Astrocyte (in vitro differentiated cells and primary cell): Measurements from ENCODE around the gene PPP2R5C. TPM values are rescaled to one million over a fixed set of nuclear protein-coding genes. Genes with fewer than 3 reads are reported as not detected.

Source experiments
- DNase-seq: peaks from one replicate; pipeline ENCODE4 v3.0.0-alpha.2; 2010; ENCODE audit warnings: low read depth
- FAIRE-seq: peaks from 2 replicates; lab custom pipeline; 2011; peaks lifted over from hg19 to GRCh38; lab: Jason Lieb, UNC
- H2AFZ ChIP-seq: 2 replicates; pipeline ENCODE4 v1.6.0; 2012; ENCODE audit warnings: low read depth, low read length, inconsistent platforms
- H3K27ac ChIP-seq: 2 replicates; pipeline ENCODE4 v1.5.1; 2011; ENCODE audit warnings: low read depth, low read length, inconsistent platforms
- H3K27me3 ChIP-seq: 2 replicates; pipeline ENCODE4 v1.6.0; 2011; ENCODE audit warnings: low read length, inconsistent platforms; ENCODE audit not compliant: insufficient read depth
- H3K36me3 ChIP-seq: 2 replicates; pipeline ENCODE4 v1.5.1; 2011; ENCODE audit warnings: low read length, inconsistent platforms; ENCODE audit not compliant: insufficient read depth
- H3K4me1 ChIP-seq: 2 replicates; pipeline ENCODE4 v1.5.1; 2011; ENCODE audit warnings: low read length, inconsistent platforms; ENCODE audit not compliant: insufficient read depth
- H3K4me2 ChIP-seq: 2 replicates; pipeline ENCODE4 v1.6.0; 2012; ENCODE audit warnings: low read length, inconsistent platforms
- H3K4me3 ChIP-seq: 2 replicates; pipeline ENCODE4 v1.5.1; 2011; ENCODE audit warnings: low read depth, mild to moderate bottlenecking, low read length, inconsistent platforms; ENCODE audit not compliant: insufficient read depth
- H3K79me2 ChIP-seq: 2 replicates; pipeline ENCODE4 v1.6.0; 2012; ENCODE audit warnings: mild to moderate bottlenecking, low read length, inconsistent platforms; ENCODE audit not compliant: insufficient read depth
- H3K9ac ChIP-seq: 2 replicates; pipeline ENCODE4 v1.6.0; 2012; ENCODE audit warnings: mild to moderate bottlenecking, low read length, inconsistent platforms
- H3K9me3 ChIP-seq: 2 replicates; pipeline ENCODE4 v1.5.1; 2012; ENCODE audit warnings: low read depth, mild to moderate bottlenecking, low read length, inconsistent platforms; ENCODE audit not compliant: insufficient read depth
- H4K20me1 ChIP-seq: 2 replicates; pipeline ENCODE4 v1.6.0; 2012; ENCODE audit warnings: low read length, inconsistent platforms; ENCODE audit not compliant: insufficient read depth
- H3K27ac Mint-ChIP-seq: one replicate; pipeline ENCODE4 v1.8.0; 2021; ENCODE audit warnings: mild to moderate bottlenecking, mixed read lengths; ENCODE audit not compliant: unreplicated experiment
- H3K27me3 Mint-ChIP-seq: one replicate; pipeline ENCODE4 v1.8.0; 2021; ENCODE audit warnings: low read depth, mixed read lengths; ENCODE audit not compliant: unreplicated experiment
- H3K36me3 Mint-ChIP-seq: one replicate; pipeline ENCODE4 v1.8.0; 2021; ENCODE audit warnings: low read depth, mixed read lengths; ENCODE audit not compliant: unreplicated experiment
- H3K4me1 Mint-ChIP-seq: one replicate; pipeline ENCODE4 v1.8.0; 2021; ENCODE audit warnings: low read depth, mixed read lengths; ENCODE audit not compliant: unreplicated experiment
- H3K4me3 Mint-ChIP-seq: one replicate; pipeline ENCODE4 v1.8.0; 2021; ENCODE audit warnings: mild to moderate bottlenecking, moderate library complexity, mixed read lengths; ENCODE audit not compliant: unreplicated experiment
- H3K9me3 Mint-ChIP-seq: one replicate; pipeline ENCODE4 v1.8.0; 2021; ENCODE audit warnings: mild to moderate bottlenecking, mixed read lengths; ENCODE audit not compliant: unreplicated experiment
- CTCF ChIP-seq: IDR thresholded peaks from 2 replicates; pipeline ENCODE4 v1.5.1; 2011; ENCODE audit warnings: low read depth, mild to moderate bottlenecking, inconsistent platforms, low read length, moderate library complexity; ENCODE audit not compliant: insufficient read depth
- EZH2 ChIP-seq: IDR thresholded peaks from 2 replicates; pipeline ENCODE4 v1.6.1; 2012; ENCODE audit warnings: mild to moderate bottlenecking, low read length, inconsistent platforms; ENCODE audit not compliant: insufficient read depth
- total RNA-seq: library from RNA; stranded (reverse); gene quantifications from 2 replicates; pipeline ENCODE4 v1.2.1, GENCODE V29; 2021

Gene PPP2R5C
- total RNA-seq, 1 donor from 2014 or later, result 102 TPM

- H4K20me1 ChIP-seq, result no peaks in the 10 kb centered on the region
- H3K4me2 ChIP-seq, result no peak overlapping the region
- no peaks in the 10 kb centered on the region for H3K36me3 ChIP-seq
- FAIRE-seq (no peak), DNase-seq (no peak)
- no peaks in the 10 kb centered on the region for H3K9me3 ChIP-seq
- H3K27ac ChIP-seq, result no peak overlapping the region
- no peaks in the 10 kb centered on the region for H3K27me3 ChIP-seq
- H3K4me3 ChIP-seq, result no peak overlapping the region
- no peak overlapping the region for H3K27ac Mint-ChIP-seq
- H3K79me2 ChIP-seq, result peaks cover under 1% of the 10 kb centered on the region
- peaks cover under 1% of the 10 kb centered on the region for H3K4me1 Mint-ChIP-seq
- no peaks in the 10 kb centered on the region for H3K9me3 Mint-ChIP-seq
- TF ChIP-seq CTCF (no peak), EZH2 (no peak)
- no peak overlapping the region for H2AFZ ChIP-seq
- H3K36me3 Mint-ChIP-seq, result no peaks in the 10 kb centered on the region
- H3K9ac ChIP-seq, result no peak overlapping the region
- H3K27me3 Mint-ChIP-seq, result peaks cover 9% of the 10 kb centered on the region
- H3K4me3 Mint-ChIP-seq, result no peak overlapping the region
- no peaks in the 10 kb centered on the region for H3K4me1 ChIP-seq
Observed at GRCh38 chr14:101954501-101954900, 193.0 kb downstream of the PPP2R5C start.

DNA sequence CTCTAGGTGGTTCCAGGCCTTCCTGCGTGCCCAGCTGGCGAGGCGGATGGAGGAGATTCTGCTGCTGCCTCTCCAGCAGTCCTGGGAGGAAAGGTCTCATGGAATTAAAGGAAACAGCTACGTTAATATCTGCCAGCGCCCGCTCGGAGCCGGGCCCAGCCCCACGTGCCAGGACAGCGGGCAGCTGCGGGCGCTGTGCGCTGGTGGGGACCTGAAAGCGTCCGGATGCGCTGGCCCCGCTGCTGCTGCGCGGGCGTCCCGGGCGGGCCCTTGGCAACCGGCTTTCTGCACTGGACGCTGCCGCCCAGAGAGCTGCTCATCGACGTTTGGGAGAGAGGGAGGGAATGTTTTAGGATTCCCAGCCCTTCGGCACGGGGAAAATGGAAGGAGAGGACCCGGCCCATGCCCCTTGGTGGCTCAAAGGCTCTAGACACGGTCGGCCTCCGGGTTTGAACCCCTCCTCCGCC is 194.2 kb downstream of the PPP2R5C start:
- Mint-ChIP-seq H3K27me3 (peaks cover 9% of the 10 kb centered on the region), H3K4me3 (no peak overlapping the region), H3K9me3 (no peaks in the 10 kb centered on the region), H3K36me3 (no peaks in the 10 kb centered on the region), H3K27ac (no peak overlapping the region), H3K4me1 (no peaks in the 10 kb centered on the region)
- Histone ChIP-seq H3K27me3 (no peaks in the 10 kb centered on the region), H3K9ac (no peak overlapping the region), H3K4me2 (no peak overlapping the region), H3K9me3 (no peaks in the 10 kb centered on the region), H3K36me3 (no peaks in the 10 kb centered on the region), H4K20me1 (no peaks in the 10 kb centered on the region), H3K4me3 (no peak overlapping the region), H3K4me1 (no peaks in the 10 kb centered on the region), H3K79me2 (no peaks in the 10 kb centered on the region), H3K27ac (no peak overlapping the region), H2AFZ (no peak overlapping the region)
- no peak for DNase-seq
- FAIRE-seq, result no peak
- TF ChIP-seq EZH2 (no peak), CTCF (no peak)

- no peak overlapping the region for H3K4me3 ChIP-seq
- H3K27ac ChIP-seq, result no peak overlapping the region
- FAIRE-seq (no peak), DNase-seq (no peak)
- Mint-ChIP-seq H3K36me3 (no peaks in the 10 kb centered on the region), H3K4me3 (no peak overlapping the region), H3K27me3 (peaks cover 9% of the 10 kb centered on the region), H3K27ac (no peak overlapping the region), H3K9me3 (no peaks in the 10 kb centered on the region), H3K4me1 (peaks cover 3% of the 10 kb centered on the region)
- H3K9me3 ChIP-seq, result no peaks in the 10 kb centered on the region
- H3K9ac ChIP-seq, result no peak overlapping the region
- no peak overlapping the region for H2AFZ ChIP-seq
- peaks cover 2% of the 10 kb centered on the region for H3K4me1 ChIP-seq
- H3K36me3 ChIP-seq, result no peaks in the 10 kb centered on the region
- H3K27me3 ChIP-seq, result no peaks in the 10 kb centered on the region
- no peaks in the 10 kb centered on the region for H3K79me2 ChIP-seq
- TF ChIP-seq EZH2 (no peak), CTCF (no peak)
- H4K20me1 ChIP-seq, result no peaks in the 10 kb centered on the region
- no peak overlapping the region for H3K4me2 ChIP-seq
Observed at GRCh38 chr14:101956179-101956885, 194.8 kb downstream of the PPP2R5C start.
